NK-92 treated with Interleukin-12 subunit alpha and Interleukin-12 subunit beta, amount 100 ng/mL, for 24 hours (cell line): Measurements from ENCODE around the gene IFNA21.
"Not testable (repeated sequence)": the region's sequence is repeated elsewhere in the genome, so short reads cannot be mapped to it uniquely, and the experiment has no call there.

ENCODE experiments used
- DNase-seq: peaks from one replicate; lab custom pipeline; 2025; lab: John Stamatoyannopoulos, UW

Gene IFNA21

DNA sequence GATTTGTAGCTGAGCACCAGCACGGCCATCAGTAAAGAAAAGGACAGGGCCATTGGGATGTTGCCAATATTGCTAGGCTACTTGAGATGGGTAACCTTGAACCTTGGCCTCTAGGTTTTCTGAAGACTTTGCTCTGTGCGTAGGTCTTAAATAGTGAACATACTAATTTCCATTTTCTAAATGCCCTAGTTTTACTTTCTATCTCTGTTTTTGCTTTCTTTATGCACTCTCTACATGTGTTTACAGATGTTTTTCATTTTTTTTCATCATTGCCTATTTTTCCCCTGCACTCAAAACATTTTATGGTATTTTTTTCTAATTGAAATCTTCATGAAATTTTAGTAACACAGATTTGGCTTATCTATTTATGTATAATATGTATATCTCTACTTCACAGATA, at the start of gene IFNA21:
Gene IFNA21 (minus strand): TSS at position 101 of the 400 bp plus-strand sequence. CDS start 48 bp downstream, at position 53.
- DNase-seq = not testable (repeated sequence)

DNA sequence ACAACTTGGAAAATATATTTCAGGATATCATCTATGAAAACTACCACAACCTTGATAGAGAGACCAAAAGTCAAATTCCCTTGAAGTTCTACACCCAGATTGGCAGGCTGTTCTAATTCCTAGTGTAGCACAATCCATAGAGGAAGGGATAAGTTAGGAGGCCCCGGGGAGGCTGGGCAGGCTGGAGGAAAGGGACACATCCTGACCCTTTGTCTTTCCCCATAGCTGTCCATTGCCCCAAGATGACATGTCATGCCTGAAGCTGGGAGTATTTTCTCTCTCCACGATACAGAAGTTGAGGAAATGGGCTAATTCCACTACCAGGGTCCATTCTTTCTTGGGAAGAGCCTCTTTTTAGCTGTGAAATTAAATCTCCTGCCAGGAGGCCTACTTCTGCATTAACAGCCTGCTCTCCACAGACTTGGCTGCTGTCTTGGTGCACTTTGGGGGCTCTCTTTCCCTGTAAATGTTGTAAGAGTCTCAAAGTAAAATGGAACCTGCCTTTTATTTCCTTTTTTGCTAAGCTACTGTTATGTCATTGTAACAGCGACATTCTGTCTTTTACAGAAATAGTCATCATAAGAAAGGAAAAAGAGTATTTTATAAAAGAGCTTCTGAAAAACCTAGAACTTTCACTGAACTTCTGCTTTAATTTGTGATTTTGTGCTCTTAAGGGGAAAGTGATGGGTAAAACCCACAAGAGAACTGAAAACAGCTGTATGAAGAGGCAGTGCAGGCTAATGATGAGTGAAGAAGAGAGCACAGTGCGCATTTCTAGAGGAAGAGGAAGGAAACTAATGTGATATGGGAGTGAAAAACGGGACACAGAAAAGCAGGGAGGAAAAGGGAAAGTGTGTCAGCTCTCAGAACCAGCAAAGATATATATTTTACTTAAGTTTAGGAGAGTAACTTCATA, 47.2 kb upstream of the IFNA21 start:
- not testable (repeated sequence) for DNase-seq

DNA sequence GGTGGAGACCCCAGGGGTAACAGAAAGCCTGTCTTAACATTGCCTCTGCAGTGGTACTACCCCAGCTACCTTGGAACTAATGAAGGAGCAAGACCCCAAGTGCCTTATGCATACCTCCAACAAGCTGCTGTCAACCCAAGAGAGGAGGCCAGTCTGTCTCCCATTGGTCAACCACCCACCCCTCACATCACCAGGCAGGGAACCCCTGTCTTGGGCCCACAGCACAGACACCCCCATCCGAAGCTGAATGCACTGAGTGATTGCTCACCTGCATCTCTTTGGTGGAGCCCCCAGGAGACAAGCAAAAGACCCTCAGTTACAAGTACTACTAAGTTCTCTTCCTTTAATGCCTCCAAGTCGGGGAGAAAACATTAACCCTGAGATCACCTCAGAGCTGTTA, 45.7 kb upstream of the IFNA21 start:
- not testable (repeated sequence) for DNase-seq

DNA sequence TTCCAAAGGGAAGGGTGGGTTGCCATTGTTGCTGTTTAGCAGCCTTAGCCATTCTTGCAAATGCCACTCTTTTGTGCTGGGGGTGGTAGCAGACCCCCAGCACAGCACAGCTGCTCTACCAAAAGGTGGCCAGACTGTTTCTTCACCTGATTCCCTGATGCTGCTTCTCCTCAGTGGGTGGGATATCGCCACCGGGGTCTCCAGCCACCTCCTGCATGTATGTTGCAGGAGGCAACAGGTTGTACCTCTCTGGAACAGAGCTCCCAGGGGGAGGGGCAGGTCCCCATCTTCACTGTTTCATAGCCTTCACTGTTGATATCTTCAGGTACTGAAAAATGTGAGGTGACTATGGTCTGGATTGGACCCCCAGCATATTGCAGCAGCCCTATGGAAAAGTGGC, 44.3 kb upstream of the IFNA21 start:
- DNase-seq = not testable (repeated sequence)

DNA sequence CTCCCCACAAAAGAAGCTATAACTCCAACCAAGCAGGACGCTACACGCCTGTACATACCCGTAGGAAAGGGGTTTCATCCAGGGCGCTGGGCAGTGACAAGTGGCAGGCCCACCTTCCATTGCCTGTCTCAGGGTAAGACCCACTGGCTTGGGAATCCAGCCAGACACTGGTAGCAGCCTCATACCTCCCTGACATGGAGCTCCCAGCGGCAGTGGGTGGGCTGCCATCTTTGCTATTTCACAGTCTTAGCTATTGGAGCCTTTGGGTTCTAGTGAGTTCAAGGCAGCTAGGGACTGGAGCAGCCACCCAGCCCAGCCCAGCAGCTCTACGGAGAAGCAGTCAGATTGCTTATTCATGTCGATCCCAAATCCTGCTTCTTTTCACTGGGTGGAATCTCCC, 43.9 kb upstream of the IFNA21 start:
- DNase-seq = no peak

DNA sequence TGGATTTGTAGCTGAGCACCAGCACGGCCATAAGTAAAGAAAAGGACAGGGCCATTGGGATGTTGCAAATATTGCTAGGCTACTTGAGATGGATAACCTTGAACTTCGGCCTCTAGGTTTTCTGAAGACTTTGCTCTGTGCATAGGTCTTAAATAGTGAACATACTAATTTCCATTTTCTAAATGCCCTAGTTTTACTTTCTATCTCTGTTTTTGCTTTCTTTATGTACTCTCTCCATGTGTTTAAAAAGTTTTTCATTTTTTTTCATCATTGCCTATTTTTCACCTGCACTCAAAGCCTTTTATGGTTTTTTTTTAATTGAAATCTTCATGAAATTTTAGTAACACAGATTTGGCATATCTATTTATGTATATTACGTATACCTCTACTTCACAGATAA, 40.6 kb upstream of the IFNA21 start, which contains the start of gene IFNA10:
Gene IFNA10 (minus strand): TSS at position 101 of the 400 bp plus-strand sequence. CDS start 46 bp downstream, at position 55.
- not testable (repeated sequence) for DNase-seq

DNA sequence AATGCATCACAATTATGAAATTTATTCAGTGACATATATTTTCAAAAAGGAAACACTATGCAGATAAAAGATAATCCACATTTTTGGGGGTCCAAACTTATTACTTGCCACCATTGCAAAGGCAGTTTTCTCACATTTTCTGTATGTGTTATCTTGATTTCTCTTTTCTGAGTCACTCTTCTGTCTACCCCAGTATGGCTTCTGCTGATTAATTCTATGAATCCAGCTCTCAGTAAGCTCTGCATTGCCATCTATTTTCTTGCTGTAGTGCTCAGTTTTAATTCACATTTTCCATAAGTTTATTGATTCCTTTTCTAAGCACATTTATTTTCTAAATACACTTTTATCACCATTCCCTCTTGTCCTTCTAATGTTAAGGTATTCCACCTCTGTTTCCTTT, 38.7 kb upstream of the IFNA21 start:
- no peak for DNase-seq

DNA sequence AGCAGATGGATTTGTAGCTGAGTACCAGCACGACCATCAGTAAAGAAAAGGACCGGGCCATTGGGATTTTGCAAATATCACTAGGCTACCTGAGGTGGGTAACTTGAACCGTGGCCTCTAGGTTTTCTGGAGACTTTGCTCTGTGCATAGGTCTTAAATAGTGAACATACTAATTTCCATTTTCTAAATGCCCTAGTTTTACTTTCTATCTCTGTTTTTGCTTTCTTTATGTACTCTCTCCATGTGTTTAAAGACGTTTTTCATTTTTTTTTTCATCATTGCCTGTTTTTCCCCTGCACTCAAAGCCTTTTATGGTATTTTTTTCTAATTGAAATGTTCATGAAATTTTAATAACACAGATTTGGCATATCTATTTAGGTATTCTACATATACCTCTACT, 35.6 kb upstream of the IFNA21 start, which contains the start of gene IFNA7:
Gene IFNA7 (minus strand): TSS at position 101 of the 400 bp plus-strand sequence. CDS start 40 bp downstream, at position 61.
- not testable (repeated sequence) for DNase-seq

DNA sequence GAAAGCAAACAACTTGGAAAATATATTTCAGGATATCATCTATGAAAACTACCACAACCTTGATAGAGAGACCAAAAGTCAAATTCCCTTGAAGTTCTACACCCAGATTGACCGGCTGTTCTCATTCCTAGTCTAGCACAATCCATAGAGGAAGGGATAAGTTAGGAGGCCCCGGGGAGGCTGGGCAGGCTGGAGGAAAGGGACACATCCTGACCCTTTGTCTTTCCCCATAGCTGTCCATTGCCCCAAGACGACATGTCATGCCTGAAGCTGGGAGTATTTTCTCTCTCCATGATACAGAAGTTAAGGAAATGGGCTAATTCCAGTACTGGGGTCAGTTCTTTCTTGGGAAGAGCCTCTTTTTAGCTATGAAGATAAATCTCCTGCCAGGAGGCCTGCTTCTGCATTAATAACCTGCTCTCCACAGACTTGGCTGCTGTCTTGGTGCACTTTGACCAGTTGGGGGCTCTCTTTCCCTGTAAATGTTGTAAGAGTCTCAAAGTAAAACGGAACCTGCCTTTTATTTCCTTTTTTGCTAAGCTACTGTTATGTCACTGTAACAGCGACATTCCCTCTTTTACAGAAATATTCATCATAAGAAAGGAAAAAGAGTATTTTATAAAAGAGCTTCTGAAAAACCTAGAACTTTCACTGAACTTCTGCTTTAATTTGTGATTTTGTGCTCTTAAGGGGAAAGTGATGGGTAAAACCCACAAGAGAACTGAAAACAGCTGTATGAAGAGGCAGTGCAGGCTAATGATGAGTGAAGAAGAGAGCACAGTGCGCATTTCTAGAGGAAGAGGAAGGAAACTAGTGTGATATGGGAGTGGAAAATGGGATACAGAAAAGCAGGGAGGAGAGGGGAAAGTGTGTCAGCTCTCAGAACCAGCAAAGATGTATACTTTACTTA, 28.7 kb upstream of the IFNA21 start:
- not testable (repeated sequence) for DNase-seq

DNA sequence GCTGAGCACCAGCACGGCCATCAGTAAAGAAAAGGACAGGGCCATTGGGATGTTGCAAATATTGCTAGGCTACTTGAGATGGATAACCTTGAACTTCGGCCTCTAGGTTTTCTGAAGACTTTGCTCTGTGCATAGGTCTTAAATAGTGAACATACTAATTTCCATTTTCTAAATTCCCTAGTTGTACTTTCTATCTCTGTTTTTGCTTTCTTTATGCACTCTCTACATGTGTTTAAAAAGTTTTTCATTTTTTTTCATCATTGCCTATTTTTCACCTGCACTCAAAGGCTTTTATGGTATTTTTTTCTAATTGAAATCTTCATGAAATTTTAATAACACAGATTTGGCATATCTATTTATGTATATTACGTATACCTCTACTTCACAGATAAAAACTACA, 21.0 kb upstream of the IFNA21 start, which contains the start of gene IFNA4:
Gene IFNA4 (minus strand): TSS at position 101 of the 400 bp plus-strand sequence. CDS start 56 bp downstream, at position 45.
- DNase-seq = not testable (repeated sequence)

DNA sequence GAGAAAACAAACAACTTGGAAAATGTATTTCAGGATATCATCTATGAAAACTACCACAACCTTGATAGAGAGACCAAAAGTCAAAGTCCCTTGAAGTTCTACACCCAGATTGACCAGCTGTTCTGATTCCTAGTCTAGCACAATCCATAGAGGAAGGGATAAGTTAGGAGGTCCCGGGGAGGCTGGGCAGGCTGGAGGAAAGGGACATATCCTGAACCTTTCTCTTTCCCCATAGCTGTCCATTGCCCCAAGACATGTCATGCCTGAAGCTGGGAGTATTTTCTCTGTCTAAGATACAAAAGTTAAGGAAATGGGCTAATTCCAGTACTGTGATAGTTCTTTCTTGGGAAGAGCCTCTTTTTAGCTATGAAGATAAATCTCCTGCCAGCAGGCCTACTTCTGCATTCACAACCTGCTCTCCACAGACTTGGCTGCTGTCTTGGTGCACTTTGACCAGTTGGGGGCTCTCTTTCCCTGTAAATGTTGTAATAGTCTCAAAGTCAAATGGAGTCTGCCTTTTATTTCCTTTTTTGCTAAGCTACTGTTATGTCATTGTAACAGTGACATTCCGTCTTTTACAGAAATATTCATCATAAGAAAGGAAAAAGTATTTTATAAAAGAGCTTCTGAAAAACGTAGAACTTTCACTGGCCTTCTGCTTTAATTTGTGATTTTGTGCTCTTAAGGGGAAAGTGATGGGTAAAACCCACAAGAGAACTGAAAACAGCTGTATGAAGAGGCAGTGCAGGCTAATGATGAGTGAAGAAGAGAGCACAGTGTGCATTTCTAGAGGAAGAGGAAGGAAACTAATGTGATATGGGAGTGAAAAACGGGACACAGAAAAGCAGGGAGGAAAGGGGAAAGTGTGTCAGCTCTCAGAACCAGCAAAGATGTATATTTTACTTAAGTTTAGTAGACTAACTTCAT, 16.6 kb upstream of the IFNA21 start:
- not testable (repeated sequence) for DNase-seq

DNA sequence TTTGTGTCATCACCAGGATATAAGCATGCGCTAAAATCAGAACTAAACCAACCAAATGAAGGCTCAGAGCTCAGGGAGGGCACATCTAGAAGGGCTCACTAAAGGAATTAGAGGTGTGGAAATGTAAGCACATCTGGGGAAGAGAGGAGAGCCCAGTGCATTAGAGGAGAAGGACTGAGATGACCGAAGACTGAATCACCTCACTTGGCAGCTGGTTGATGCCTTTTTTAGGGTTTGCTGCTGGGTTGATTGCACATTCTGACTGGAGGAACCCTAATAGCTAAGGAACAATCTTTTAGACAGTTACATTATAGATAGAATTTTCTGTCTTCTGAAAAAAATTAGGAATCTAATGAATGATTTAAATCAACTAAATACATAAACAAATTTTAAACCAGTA, 8.2 kb upstream of the IFNA21 start:
- DNase-seq = no peak

DNA sequence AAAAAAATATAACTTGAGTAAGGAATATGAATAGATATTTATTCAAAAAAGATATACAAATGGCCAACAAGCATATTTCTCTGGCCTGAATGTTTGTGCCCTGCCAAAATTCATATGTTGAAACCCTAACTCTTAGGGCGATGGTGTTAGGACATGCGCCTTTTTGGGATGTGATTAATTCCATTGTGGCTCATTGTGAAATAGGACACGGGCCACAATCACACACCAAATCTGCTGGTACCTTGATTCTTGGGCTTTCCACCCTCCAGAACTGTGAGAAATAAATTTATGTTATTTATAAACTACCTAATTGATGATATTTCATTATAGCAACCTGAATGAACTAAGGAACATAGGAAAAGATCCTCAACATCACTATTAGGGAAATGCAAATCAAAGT, 5.7 kb upstream of the IFNA21 start:
- no peak for DNase-seq

DNA sequence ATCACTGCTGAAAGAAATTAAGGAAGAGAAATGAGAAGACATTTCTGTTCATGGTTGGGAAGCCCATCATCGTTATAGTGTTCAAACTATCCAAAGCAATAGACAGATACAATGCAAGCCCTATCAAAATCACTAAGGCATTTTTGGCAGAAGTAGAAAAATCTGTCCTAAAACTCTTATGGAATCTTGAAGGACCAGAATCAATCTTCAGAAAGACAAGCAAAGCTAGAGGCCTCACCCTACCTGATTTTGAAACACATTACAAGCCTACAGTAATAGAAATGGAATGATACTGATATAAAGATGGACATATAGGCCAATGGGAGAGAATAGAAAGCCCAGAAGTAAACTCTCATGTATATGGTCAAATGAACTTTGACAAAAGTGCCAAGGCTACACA, 4.9 kb upstream of the IFNA21 start:
- DNase-seq = no peak

DNA sequence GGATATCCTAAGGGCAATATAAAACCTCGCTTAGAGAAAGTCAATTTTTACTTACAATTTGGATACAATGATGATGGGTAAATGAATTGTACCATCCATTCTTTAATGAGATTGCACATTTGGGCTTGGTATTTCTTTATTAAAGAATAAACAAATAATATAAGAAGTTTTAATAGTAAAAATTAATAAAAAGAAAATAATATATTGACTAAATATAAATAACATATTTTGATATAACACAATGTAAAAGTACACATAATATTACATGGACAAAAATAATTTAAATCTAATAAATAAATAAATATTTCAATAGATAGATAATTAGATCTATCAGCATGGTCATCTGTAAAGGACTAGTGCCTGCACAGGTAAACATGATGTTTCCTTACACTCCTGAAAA, 944 bp downstream of the IFNA21 start:
- DNase-seq = no peak

DNA sequence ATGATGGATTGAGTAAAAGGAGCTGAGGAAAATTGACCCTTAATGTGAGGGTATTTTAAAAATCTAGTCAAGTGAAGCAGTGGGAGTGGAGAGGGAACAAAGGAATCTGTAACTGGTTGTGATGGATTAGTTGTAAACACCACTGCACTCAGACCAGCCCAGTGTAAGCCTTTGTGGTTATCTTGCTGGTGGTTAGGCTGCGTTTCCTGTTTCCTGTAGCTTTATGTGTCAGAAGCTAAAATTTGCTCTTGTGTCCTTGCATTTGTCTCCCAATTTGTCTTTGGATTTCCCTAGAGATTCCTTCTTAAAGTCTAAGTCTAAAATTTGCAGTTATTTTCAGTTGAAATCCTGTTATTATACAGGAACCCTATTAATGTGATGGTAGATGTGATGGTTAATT, 6.3 kb downstream of the IFNA21 start:
- peak; percentile 34 for DNase-seq

DNA sequence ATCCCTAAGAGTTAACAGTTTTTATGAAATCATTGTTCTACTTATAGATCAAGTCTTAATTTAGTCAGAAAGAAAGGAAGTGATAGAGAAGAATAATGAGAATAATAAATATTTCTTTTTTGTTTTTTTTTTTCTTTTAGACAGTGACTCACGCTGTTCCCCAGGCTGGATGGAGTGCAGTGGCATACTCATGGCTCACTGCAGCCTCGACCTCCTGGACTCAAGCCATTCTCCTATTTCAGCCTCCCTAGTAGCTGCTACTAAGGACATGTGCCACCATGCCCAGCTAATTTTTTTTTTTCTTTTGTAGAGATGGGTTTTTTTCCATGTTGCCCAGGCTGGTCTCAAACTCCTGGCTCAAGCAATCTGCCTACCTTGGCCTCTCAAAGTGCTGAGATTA, 11.0 kb downstream of the IFNA21 start:
- no peak for DNase-seq

DNA sequence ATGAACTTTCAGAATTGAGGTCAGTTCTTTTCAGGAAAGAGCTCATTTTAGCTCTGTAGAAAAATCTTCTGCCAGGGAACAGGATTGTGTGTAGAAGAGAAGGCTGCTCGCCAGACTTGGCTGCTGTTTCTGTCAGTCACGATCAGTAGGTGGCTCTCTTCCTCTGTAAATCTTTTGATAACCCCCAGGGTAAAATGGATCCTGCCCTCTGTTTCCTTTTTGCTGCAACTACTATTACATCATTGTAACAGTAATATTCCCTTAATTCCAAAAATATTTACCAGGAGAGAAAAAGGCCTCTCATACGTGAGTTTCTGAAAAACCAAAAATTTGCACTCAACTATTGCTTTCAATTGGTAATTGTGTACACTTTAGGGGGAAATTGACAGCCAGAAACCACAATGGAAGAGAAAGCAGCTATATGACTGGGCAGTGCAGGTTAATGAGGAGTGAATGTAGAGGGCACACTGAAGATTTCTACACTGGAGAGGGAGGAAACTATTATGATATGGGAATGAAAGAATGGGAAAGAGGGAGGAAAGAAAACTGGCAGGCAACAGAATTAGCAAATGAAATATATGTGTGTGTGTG, 12.3 kb downstream of the IFNA21 start:
- DNase-seq = no peak

DNA sequence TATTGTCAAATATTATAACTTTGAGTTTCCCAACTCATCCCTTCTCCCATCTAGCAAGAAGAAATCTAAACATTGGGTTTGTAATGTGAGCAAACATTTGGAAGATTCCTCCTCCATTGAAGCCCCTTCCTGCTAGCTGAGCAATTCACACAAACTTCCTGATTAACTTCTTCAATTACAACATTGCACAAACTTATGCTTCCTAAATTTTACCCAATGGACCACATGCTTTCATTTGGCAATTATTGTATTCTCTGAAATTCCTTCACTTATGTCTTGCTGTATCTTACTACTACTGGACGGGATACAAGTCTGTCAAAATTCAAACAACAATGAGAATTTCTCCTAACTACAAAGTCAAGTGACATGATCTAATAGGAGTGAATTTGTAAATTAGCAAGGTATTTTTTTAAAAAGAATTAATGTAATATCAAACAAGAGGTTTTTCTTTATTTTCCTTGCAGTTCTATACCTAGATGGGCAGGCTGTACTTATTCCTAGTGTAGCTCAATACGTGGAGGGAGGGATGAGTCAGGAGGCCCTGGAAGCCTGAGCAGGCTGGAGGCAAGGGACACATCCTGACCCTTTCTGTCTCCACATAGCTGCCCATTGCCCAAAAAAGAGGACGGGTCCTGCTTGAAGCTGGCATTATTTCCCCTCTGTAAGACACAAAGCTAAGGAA, 13.0 kb downstream of the IFNA21 start:
- DNase-seq = no peak

DNA sequence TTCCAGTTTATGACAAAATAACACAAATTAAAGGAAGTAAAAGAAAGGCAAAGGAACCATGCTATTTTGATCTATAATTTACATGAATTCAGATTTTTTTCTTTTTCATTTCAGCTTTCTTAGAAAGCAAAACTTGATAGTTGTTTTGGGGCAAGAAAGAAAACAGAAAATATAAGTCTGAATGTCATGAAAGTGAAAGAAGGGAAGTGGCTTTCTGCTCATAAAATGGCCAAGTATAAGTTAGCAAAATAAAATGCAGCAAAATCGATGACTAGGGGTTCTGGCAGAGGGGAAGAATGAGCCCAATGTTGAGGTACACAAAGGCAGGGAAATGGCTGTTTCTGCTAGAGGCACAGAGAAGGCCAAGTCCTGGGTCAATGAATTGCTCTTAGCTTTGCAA, 21.9 kb downstream of the IFNA21 start:
- DNase-seq = no peak
